Neural cell (in vitro differentiated cells): ENCODE measurements around the gene NCOA7. TPM values are rescaled to one million over a fixed set of nuclear protein-coding genes. Genes with fewer than 3 reads are reported as not detected.

Experiments
- H2AFZ ChIP-seq: fragments of 200-600, 300-800 bp; sonication (generic), shearing (Covaris generic); 2 replicates; pipeline ENCODE4 v1.6.0; 2014; ENCODE audit warnings: low read depth, mild to moderate bottlenecking, antibody characterized with exemption, low read length, moderate library complexity
- H3F3A ChIP-seq: fragments of 200-600 bp; shearing (Covaris generic); 2 replicates; pipeline ENCODE4 v1.6.1; 2016; ENCODE audit warnings: mild to moderate bottlenecking, moderate library complexity, mixed read lengths, antibody characterized with exemption, low read length; ENCODE audit not compliant: insufficient read depth, poor library complexity, severe bottlenecking
- H3K27ac ChIP-seq: fragments of 200-600, 300-800 bp; sonication (generic), shearing (Covaris generic); 2 replicates; pipeline ENCODE4 v1.5.1; 2014; ENCODE audit warnings: mild to moderate bottlenecking, low read length, moderate library complexity
- H3K27me3 ChIP-seq: fragments of 300-800, 200-600 bp; sonication (generic), shearing (Covaris generic); 2 replicates; pipeline ENCODE4 v1.6.0; 2014; ENCODE audit warnings: mild to moderate bottlenecking, low read depth, low read length, moderate library complexity; ENCODE audit not compliant: insufficient read depth
- H3K36me3 ChIP-seq: fragments of 300-800, 200-600 bp; sonication (generic), shearing (Covaris generic); 2 replicates; pipeline ENCODE4 v1.5.1; 2014; ENCODE audit warnings: mild to moderate bottlenecking, antibody characterized with exemption, low read length, moderate library complexity; ENCODE audit not compliant: insufficient read depth
- H3K4me2 ChIP-seq: fragments of 300-800, 200-600 bp; sonication (generic), shearing (Covaris generic); 2 replicates; pipeline ENCODE4 v1.6.0; 2014; ENCODE audit warnings: mild to moderate bottlenecking, low read length
- H3K4me3 ChIP-seq: fragments of 300-800, 200-600 bp; sonication (generic), shearing (Covaris generic); 2 replicates; pipeline ENCODE4 v1.5.1; 2014; ENCODE audit warnings: mild to moderate bottlenecking, low read length, moderate library complexity
- H3K79me2 ChIP-seq: fragments of 200-600 bp; shearing (Covaris generic); replicated peaks from 2 replicates; pipeline ENCODE4 v1.6.0; 2014; ENCODE audit warnings: mild to moderate bottlenecking, low read length, moderate library complexity; ENCODE audit not compliant: insufficient read depth
- H3K9ac ChIP-seq: fragments of 300-800, 200-600 bp; sonication (generic), shearing (Covaris generic); 2 replicates; pipeline ENCODE4 v1.6.1; 2016; ENCODE audit warnings: mild to moderate bottlenecking, low read length, mixed read lengths
- H3K9me2 ChIP-seq: fragments of 200-600 bp; shearing (Covaris generic); 2 replicates; pipeline ENCODE4 v1.6.1; 2016; ENCODE audit warnings: mild to moderate bottlenecking, low read length, mixed read lengths; ENCODE audit not compliant: insufficient read depth
- H3K9me3 ChIP-seq: fragments of 200-600, 300-800 bp; sonication (generic), shearing (Covaris generic); 2 replicates; pipeline ENCODE4 v1.6.1; 2016; ENCODE audit warnings: mild to moderate bottlenecking, mixed run types, low read length, moderate library complexity, mixed read lengths
- H4K20me1 ChIP-seq: fragments of 200-600 bp; shearing (Covaris generic); 2 replicates; pipeline ENCODE4 v1.6.1; 2016; ENCODE audit warnings: mild to moderate bottlenecking, mixed run types; ENCODE audit not compliant: insufficient read depth
- EZH2 ChIP-seq: fragments of 200-600, 300-800 bp; shearing (Covaris generic), sonication (generic); IDR thresholded peaks from 2 replicates; pipeline ENCODE4 v1.6.1; 2014; ENCODE audit warnings: antibody characterized with exemption, low read length, borderline replicate concordance, mild to moderate bottlenecking; ENCODE audit not compliant: insufficient read depth, poor library complexity, severe bottlenecking
- POLR2AphosphoS5 ChIP-seq: IDR thresholded peaks from 2 replicates; pipeline ENCODE4 v1.6.1; 2012
- TAF1 ChIP-seq: IDR thresholded peaks from 2 replicates; pipeline ENCODE4 v1.6.1; 2012; ENCODE audit warnings: low read depth
- polyA plus RNA-seq: library from polyadenylated mRNA; depleted of rRNA; stranded (reverse); fragments of >200 nt; gene quantifications from 2 replicates; pipeline ENCODE4 v1.2.3, GENCODE V29; 2014
- TF ChIP-seq, protein P1 (sequence below): fragments of 450-650 bp; IDR thresholded peaks from 2 replicates; pipeline ENCODE4 v1.5.1; 2014; ENCODE audit warnings: antibody characterized with exemption, mild to moderate bottlenecking, moderate library complexity; ENCODE audit not compliant: poor library complexity, severe bottlenecking
- TF ChIP-seq, protein P2 (sequence below): IDR thresholded peaks from 2 replicates; pipeline ENCODE4 v1.6.1; 2012; ENCODE audit warnings: borderline replicate concordance

NCOA7 gene
- polyA plus RNA-seq, 1 donor from 2014 or later: 17.1 TPM

DNA sequence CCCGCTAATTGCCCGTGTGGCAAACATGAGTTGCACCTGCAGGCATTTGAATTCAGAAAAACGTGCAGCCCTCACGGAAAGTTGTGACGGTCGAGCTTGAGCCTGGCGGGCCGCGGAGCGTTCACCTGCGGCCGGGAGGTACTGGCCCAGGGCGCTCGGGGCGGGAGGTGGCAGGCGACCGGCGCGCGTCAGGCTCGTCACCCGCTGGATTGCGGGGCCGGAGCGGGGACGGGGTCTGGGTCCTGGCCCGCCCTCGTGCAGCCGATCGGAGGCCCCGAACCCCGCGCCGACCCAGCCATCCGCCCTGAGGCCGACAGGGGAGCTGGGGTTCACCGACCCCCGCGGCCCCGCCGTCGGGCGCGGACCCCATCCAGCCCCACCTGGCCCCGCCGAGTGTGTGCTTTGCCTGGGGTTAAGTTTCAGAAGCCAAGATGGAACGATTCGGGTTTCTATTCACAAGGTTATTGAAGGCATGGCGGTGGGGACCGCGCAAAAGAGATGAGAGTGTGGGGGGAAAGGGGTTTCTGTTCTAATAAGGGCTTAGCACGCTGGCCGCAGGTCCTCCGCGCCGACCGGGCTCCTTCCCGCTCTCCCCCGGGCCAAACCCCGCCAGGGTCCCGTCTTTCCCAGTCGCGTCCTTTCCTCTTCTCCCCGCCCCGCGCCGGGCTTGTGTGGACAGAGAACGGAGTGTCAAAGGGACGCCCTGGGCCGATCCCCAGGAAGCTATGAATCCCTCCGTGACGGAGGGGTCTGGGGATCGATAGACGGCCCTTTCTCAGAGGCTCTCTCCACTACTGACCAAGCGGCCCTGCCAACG lies 43.0 kb upstream of the NCOA7 start:
- H3K9ac ChIP-seq: no peak overlapping the region
- H3K36me3 ChIP-seq: no peaks in the 10 kb centered on the region
- no peaks in the 10 kb centered on the region for H3K79me2 ChIP-seq
- no peak overlapping the region for H2AFZ ChIP-seq
- TF ChIP-seq, protein P1, sequence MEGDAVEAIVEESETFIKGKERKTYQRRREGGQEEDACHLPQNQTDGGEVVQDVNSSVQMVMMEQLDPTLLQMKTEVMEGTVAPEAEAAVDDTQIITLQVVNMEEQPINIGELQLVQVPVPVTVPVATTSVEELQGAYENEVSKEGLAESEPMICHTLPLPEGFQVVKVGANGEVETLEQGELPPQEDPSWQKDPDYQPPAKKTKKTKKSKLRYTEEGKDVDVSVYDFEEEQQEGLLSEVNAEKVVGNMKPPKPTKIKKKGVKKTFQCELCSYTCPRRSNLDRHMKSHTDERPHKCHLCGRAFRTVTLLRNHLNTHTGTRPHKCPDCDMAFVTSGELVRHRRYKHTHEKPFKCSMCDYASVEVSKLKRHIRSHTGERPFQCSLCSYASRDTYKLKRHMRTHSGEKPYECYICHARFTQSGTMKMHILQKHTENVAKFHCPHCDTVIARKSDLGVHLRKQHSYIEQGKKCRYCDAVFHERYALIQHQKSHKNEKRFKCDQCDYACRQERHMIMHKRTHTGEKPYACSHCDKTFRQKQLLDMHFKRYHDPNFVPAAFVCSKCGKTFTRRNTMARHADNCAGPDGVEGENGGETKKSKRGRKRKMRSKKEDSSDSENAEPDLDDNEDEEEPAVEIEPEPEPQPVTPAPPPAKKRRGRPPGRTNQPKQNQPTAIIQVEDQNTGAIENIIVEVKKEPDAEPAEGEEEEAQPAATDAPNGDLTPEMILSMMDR: no peak
- no peak for TF ChIP-seq TAF1
- peak; percentile 88 for TF ChIP-seq EZH2
- TF ChIP-seq POLR2AphosphoS5: peak; percentile 4
- TF ChIP-seq, protein P2, sequence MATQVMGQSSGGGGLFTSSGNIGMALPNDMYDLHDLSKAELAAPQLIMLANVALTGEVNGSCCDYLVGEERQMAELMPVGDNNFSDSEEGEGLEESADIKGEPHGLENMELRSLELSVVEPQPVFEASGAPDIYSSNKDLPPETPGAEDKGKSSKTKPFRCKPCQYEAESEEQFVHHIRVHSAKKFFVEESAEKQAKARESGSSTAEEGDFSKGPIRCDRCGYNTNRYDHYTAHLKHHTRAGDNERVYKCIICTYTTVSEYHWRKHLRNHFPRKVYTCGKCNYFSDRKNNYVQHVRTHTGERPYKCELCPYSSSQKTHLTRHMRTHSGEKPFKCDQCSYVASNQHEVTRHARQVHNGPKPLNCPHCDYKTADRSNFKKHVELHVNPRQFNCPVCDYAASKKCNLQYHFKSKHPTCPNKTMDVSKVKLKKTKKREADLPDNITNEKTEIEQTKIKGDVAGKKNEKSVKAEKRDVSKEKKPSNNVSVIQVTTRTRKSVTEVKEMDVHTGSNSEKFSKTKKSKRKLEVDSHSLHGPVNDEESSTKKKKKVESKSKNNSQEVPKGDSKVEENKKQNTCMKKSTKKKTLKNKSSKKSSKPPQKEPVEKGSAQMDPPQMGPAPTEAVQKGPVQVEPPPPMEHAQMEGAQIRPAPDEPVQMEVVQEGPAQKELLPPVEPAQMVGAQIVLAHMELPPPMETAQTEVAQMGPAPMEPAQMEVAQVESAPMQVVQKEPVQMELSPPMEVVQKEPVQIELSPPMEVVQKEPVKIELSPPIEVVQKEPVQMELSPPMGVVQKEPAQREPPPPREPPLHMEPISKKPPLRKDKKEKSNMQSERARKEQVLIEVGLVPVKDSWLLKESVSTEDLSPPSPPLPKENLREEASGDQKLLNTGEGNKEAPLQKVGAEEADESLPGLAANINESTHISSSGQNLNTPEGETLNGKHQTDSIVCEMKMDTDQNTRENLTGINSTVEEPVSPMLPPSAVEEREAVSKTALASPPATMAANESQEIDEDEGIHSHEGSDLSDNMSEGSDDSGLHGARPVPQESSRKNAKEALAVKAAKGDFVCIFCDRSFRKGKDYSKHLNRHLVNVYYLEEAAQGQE: no peak
- H4K20me1 ChIP-seq: no peaks in the 10 kb centered on the region
- H3K9me3 ChIP-seq: no peaks in the 10 kb centered on the region
- no peaks in the 10 kb centered on the region for H3K9me2 ChIP-seq
- peak overlapping the region; percentile 74 for H3K4me3 ChIP-seq
- H3K27me3 ChIP-seq: peaks cover 97% of the 10 kb centered on the region
- H3K4me2 ChIP-seq: peak overlapping the region; percentile 50
- no peaks in the 10 kb centered on the region for H3F3A ChIP-seq
- no peak overlapping the region for H3K27ac ChIP-seq

DNA sequence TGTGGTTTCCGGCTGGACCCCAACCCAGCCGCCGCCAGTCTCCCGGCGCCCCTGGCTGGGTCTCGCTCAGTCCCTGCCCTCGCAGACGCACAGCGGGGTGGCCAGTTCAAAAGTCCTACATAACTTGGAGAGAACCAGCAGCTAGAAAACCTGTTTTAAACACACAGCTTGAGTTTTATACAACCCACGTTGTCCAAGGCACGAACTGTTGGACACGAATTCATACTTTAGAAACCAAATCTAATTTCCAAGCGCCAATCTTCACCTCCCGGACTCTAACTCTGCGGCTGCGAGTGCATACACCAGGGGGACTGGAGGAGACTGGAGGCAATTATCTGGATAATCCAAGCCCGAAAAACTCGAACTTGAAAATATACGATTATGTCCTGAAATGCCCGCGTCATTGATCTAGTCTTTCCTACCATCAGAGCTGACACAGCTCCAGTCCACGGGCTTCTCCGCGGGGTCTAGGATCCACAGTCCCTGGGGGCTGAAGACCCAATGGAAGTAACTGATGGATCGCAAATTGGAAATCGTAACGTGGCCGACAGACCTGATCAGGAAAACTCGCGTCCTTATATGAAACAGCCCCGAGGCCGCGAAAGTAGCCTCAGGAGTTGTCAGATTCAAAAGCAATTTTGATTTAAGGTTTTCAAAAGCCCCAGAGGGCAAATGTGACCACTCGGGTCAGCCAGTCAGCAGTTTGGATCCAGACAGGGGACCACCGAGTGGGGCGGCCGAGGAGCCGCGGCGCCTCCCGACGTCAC lies 42.2 kb upstream of the NCOA7 start:
- Histone ChIP-seq H3K9me3 (no peaks in the 10 kb centered on the region), H3F3A (no peaks in the 10 kb centered on the region), H3K9me2 (no peaks in the 10 kb centered on the region), H3K9ac (peak overlapping the region; percentile 10), H3K27ac (no peak overlapping the region), H3K4me2 (peak overlapping the region; percentile 50), H3K27me3 (peaks cover 91% of the 10 kb centered on the region), H3K36me3 (no peaks in the 10 kb centered on the region), H4K20me1 (no peaks in the 10 kb centered on the region), H3K79me2 (no peaks in the 10 kb centered on the region), H2AFZ (no peak overlapping the region), H3K4me3 (peak overlapping the region; percentile 74)
- TF ChIP-seq TAF1 (no peak), EZH2 (peak; percentile 38)
